Activated T-cell treated with anti-CD3 and anti-CD28 coated beads, Interleukin-2, amount 50 U/mL, for 24 hours (primary cell): ENCODE measurements around the gene PAPSS2.

Experiments
- DNase-seq: peaks from one replicate; pipeline ENCODE4 v3.0.0-alpha.2; 2020
- H3K27ac Mint-ChIP-seq: 2 replicates; pipeline ENCODE4 v1.8.0; 2020; ENCODE audit warnings: mild to moderate bottlenecking, mixed read lengths
- H3K27me3 Mint-ChIP-seq: 2 replicates; pipeline ENCODE4 v1.8.0; 2020; ENCODE audit warnings: mixed read lengths
- H3K36me3 Mint-ChIP-seq: 2 replicates; pipeline ENCODE4 v1.8.0; 2020; ENCODE audit warnings: low read depth, mixed read lengths
- H3K4me1 Mint-ChIP-seq: 2 replicates; pipeline ENCODE4 v1.8.0; 2020; ENCODE audit warnings: low read depth, mixed read lengths
- H3K4me3 Mint-ChIP-seq: 2 replicates; pipeline ENCODE4 v1.8.0; 2020; ENCODE audit warnings: mild to moderate bottlenecking, moderate library complexity, mixed read lengths
- H3K9me3 Mint-ChIP-seq: 2 replicates; pipeline ENCODE4 v1.8.0; 2020; ENCODE audit warnings: mixed read lengths

Gene PAPSS2

DNA sequence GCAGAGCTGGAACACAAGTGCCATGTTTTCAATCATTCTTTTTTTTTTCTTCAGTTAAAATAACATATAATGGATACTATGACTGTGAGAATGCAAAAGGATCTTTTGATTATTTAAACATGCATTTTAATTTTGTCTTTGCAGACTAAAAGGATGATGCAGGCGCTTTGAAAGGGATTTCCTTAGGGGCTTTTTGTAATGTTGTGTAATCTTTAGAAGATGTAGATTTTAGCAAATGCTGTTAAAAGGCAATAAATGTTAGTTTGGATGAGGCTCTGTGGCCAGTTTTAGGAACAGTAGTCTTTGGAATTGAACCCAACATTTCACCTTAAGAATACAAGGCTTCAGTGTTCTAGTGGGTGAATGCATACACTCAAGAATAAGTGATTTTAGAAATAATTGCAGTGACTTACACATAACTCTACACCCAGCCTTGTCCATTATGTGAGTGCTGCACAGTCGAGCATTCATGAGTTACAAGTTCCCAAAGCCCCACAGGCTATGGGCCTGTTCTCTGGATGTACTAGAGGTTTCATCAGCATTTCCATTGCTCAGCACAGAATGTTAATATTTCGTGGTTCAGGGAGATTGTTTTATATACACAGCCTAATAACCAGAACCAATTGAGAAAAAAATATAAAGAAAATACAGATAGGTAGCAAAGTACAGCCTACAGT, 11.6 kb downstream of the PAPSS2 start:
- peaks cover 14% of the 10 kb centered on the region for H3K4me1 Mint-ChIP-seq
- no peak overlapping the region for H3K27ac Mint-ChIP-seq
- no peaks in the 10 kb centered on the region for H3K9me3 Mint-ChIP-seq
- peaks cover 22% of the 10 kb centered on the region for H3K27me3 Mint-ChIP-seq
- no peak overlapping the region for H3K4me3 Mint-ChIP-seq
- no peak for DNase-seq
- H3K36me3 Mint-ChIP-seq: no peaks in the 10 kb centered on the region

DNA sequence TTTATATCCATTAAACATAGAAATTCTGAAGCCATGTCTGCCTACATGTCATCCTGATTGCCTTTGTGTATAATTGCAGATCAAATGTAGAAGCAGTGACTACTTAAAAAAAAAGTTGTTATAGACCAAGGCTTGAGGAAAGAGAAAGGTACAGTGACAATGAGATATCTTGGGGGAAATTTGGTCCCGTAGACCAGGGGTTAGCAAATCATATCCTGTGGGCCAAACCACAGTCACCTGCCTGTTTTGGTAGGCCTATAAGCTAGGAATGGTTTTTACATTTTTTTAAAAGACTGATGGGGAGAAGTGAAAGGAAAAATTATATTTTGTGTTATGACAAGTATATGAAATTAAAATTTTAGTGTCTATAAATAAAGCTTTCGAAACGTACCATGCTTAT, 12.9 kb downstream of the PAPSS2 start:
- Mint-ChIP-seq H3K27me3 (peaks cover 23% of the 10 kb centered on the region), H3K36me3 (no peaks in the 10 kb centered on the region), H3K27ac (no peak overlapping the region), H3K4me1 (peaks cover 14% of the 10 kb centered on the region), H3K9me3 (no peaks in the 10 kb centered on the region), H3K4me3 (no peak overlapping the region)
- DNase-seq: no peak

DNA sequence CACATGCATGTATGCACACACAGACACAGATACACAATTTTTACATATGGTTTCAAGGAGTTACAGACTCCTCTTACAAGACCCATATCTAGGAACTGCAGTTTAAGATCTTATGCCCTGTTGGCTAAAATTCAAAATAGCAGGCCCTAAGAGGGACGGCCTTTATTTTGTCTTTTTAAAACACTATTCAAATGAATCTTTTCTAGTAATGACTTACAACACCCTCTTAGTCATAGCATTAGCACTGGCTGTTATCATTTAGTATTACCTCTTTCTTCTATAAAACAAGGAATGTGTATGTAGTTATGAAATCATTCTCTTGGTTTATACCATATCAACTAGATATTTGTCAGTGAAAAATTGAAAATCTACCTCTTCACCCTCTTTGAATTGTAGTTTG, 15.3 kb downstream of the PAPSS2 start:
- H3K36me3 Mint-ChIP-seq: no peaks in the 10 kb centered on the region
- peaks cover 14% of the 10 kb centered on the region for H3K4me1 Mint-ChIP-seq
- peaks cover 27% of the 10 kb centered on the region for H3K27me3 Mint-ChIP-seq
- DNase-seq: no peak
- H3K4me3 Mint-ChIP-seq: no peak overlapping the region
- no peaks in the 10 kb centered on the region for H3K9me3 Mint-ChIP-seq
- H3K27ac Mint-ChIP-seq: no peak overlapping the region

DNA sequence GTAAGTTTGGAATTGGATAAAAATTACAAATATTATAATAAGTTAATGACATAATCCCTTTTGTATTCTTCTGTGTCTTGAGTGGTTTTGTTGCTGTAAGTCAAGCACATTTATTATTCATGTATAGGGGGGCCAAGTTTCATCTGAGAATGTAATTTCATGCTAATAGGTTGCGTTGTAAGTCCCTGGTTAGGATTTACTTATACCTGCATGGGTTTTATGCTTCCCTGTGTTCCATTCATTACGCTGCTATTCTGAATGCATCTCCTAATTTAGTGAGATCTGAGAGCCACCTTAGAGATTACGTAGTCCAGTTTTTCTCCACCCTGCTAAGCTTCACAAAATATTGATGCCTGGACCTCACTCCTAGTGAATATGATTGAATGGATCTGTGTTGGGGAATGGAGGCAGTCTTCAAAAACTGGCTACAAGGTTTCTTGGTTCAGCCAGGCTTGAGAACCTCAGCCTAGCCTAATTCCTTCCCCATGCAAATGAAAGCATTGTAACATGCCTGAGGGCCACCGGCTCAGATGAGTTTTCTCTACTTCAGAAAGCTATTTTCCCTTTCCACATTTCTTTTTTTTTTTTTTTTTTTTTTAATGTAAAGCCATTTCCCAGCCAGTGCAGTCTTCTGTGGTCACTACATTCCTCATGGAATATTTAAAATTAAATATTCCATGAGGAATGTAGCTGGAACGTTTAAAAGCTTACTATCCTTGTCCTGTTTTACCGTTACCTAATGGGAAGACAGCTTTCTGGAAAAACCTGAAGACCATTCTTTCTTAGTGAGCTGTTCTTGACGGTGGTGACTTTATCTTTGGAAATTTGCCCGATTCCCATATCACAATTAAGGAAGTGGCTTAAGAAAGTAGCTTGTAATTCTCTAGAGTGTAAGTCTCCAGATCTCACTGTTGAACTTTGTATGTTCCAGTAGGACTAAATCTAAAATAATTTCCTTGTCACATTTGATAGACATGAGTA, 16.0 kb downstream of the PAPSS2 start:
- DNase-seq: no peak
- H3K4me3 Mint-ChIP-seq: no peak overlapping the region
- H3K27ac Mint-ChIP-seq: no peak overlapping the region
- peaks cover 31% of the 10 kb centered on the region for H3K27me3 Mint-ChIP-seq
- peaks cover 8% of the 10 kb centered on the region for H3K4me1 Mint-ChIP-seq
- H3K9me3 Mint-ChIP-seq: no peaks in the 10 kb centered on the region
- H3K36me3 Mint-ChIP-seq: no peaks in the 10 kb centered on the region

DNA sequence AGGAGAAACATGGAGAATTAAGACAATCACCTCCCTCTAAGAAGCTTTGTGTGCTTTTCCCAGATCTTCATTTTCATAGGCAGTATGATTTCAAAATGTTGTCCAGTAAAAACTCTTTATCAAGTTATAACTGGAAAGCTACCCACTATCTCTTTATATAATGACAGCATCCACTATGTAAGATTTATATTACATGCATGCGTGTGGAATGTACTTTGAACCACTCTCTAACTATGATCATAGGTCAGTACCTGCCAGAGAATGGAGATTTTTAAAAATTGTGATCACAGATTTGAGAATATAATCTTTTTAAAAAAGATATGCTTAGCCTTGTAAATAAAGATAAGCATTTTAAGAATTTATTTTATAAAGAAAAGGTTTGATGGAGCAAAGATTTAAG, 17.9 kb downstream of the PAPSS2 start:
- Mint-ChIP-seq H3K36me3 (no peaks in the 10 kb centered on the region), H3K27ac (no peak overlapping the region), H3K4me3 (no peak overlapping the region), H3K4me1 (peaks cover under 1% of the 10 kb centered on the region), H3K9me3 (no peaks in the 10 kb centered on the region), H3K27me3 (peaks cover 31% of the 10 kb centered on the region)
- no peak for DNase-seq

DNA sequence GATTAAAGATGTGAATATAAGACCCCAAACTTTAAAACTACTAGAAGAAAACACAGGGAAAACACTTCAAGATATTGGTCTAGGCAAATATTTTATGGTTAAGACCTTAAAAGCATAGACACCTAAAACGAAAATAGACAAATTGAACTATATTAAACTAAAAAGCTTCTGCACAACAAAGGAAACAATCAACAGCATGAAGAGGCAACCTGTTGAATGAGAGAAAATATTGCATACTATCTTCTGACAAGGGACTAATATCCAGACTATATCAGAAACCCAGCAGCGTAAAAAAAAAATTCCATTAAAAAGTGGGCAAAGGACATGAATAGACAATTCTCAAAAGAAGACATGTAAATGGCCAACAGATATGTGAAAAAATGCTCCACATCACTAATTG, 18.6 kb downstream of the PAPSS2 start:
- H3K4me3 Mint-ChIP-seq: no peak overlapping the region
- no peaks in the 10 kb centered on the region for H3K36me3 Mint-ChIP-seq
- H3K27me3 Mint-ChIP-seq: peaks cover 31% of the 10 kb centered on the region

DNA sequence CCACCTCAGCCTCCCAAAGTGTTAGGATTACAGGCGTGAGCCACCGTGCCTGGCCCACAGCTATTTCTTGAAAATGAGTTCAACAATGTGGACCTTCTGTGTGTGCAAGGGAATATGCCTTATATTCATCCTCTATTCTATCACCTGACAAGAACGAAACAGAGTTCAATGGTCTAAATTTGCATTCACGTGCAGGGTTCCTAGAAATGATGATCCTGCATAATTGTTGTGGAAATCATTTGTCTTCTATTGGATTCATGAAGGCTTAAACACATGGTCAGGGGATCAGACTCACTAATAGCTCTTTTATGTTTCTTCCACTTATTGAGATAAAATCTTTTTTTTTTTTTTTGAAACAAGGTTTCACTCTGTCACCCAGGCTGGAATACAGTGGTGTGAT, 23.7 kb downstream of the PAPSS2 start:
- H3K4me1 Mint-ChIP-seq: no peaks in the 10 kb centered on the region
- H3K36me3 Mint-ChIP-seq: no peaks in the 10 kb centered on the region

More for the DNA sequence above, 18.6 kb downstream of the PAPSS2 start:
- no peak for DNase-seq
- Mint-ChIP-seq H3K9me3 (no peaks in the 10 kb centered on the region), H3K27ac (no peak overlapping the region), H3K4me1 (no peaks in the 10 kb centered on the region)

DNA sequence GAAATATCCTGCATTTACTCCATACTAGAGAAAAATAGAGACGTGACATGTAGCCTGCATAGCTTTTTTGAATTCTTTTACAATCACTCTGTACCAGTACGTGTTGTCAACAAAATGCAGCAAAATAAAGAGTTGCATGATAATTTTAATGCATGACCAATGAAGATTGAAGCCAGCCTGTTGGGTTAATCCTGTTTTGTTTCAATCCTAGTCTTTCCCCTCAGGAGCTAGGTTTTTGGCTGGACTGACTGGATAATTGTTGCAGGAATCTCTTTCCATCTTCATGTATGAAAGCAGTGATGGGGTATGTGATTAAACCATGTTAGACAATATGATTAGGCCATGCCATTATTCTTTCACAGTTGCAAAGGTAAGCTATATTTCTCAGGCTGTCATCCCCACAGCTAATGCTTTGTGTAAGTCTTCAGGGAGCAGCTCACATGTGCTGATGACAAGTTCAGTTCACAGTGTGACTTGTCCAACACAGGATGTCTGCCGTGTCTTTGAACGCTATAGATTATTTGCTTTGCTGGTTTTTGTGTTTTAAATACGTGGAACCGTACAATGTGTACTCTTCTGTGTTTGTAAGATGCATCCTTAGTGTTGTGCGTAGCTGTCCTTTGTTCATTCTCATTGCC, 24.4 kb downstream of the PAPSS2 start:
- Mint-ChIP-seq H3K27ac (no peak overlapping the region), H3K36me3 (no peaks in the 10 kb centered on the region), H3K4me1 (no peaks in the 10 kb centered on the region), H3K4me3 (no peak overlapping the region), H3K9me3 (no peaks in the 10 kb centered on the region), H3K27me3 (peaks cover 22% of the 10 kb centered on the region)
- no peak for DNase-seq

More for the DNA sequence above, 23.7 kb downstream of the PAPSS2 start:
- Mint-ChIP-seq H3K27ac (no peak overlapping the region), H3K4me3 (no peak overlapping the region), H3K27me3 (peaks cover 27% of the 10 kb centered on the region), H3K9me3 (no peaks in the 10 kb centered on the region)
- no peak for DNase-seq

DNA sequence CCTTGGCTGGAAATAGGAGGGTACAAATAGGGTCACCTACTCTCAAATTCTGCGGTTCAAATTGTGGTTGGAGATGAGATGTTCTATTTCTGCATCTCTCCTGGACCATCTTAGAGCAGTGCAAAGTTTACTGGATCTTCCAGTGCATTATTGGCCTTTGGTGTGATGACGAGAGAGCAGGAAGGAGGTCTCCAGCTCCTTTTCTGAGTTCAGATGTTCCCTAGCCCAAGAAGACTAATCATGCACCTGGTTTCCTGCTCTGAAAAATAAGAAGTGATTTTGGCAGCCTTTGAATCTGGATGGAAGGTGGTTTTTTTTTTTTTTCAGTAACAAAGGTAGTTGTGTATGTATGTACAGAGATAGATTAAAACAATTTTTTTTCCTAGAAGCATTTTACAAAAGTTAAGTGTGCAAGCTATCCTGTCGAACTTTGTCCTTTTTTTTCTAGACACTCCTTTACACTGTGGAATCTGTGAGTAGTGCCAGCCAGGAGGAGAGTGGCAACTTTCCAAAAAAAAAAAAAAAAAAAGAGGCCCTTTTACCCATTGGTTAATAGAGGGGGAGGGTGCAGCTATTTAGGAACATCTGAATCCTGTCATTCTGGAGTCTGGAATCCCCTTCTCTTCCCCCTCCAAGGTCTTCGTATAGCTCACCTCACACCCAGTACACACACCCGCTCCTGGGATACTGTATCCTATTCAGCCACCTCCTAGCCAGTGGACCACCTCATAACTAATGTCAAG, 26.3 kb downstream of the PAPSS2 start:
- H3K9me3 Mint-ChIP-seq: no peaks in the 10 kb centered on the region
- peaks cover 13% of the 10 kb centered on the region for H3K27me3 Mint-ChIP-seq
- H3K27ac Mint-ChIP-seq: no peak overlapping the region
- no peak overlapping the region for H3K4me3 Mint-ChIP-seq
- H3K36me3 Mint-ChIP-seq: no peaks in the 10 kb centered on the region
- no peak for DNase-seq
- no peaks in the 10 kb centered on the region for H3K4me1 Mint-ChIP-seq

DNA sequence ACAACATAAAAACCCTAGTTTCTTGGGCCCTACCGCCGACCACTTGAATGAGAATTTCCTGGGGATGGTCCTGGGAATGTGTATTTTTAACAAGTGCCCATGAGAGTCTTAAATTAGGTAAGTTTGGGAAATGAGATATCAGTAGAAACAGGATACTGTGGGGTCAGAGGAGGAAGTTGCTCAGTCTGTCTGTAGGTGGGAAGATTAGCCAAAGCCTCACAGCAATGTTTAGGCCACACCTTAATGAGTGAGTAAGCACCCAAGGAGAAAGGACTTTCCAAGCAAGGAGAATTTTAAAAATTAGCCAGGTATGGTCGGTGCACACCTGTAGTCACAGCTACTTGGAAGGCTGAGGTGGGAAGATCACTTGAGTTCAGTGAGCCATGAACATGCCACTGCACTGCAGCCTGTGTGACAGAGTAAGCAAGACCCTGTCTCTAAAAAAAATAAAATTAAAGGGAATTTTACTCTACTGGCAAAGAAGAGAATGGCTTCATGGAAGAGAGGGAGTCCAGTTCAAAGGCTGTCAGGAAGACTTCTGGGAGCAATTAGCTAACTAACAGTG, 31.9 kb downstream of the PAPSS2 start:
- no peaks in the 10 kb centered on the region for H3K36me3 Mint-ChIP-seq
- H3K4me3 Mint-ChIP-seq: no peak overlapping the region
- peaks cover 4% of the 10 kb centered on the region for H3K27me3 Mint-ChIP-seq
- no peak for DNase-seq
- H3K4me1 Mint-ChIP-seq: no peaks in the 10 kb centered on the region
- H3K9me3 Mint-ChIP-seq: no peaks in the 10 kb centered on the region
- no peak overlapping the region for H3K27ac Mint-ChIP-seq

DNA sequence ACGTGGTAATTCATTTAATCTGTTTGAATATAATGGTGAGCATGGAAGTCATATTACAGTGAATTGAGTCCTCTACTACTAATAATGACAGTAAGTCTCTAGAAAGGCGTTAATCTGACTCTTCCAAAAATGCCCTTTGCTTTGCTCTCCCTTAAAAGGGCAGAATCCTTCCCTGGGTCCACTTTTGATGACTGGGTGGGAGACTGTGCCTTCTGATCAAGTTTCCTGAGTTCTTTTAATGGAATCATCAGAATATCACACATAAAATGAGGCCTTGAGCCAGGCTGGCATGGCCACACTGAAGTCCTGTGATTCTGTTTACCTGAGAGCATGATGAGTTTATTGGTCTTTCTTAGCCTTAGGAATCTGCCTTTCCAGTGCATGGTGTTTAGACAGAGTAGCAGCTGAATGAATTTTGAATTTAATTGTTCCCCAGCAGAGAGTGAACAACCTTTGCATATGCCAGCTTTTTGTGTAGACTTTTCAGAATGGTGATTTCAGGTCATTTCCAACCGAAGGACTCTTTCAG, 33.3 kb downstream of the PAPSS2 start:
- Mint-ChIP-seq H3K27ac (no peak overlapping the region), H3K9me3 (no peaks in the 10 kb centered on the region), H3K36me3 (no peaks in the 10 kb centered on the region), H3K4me3 (no peak overlapping the region), H3K27me3 (peaks cover 8% of the 10 kb centered on the region), H3K4me1 (no peaks in the 10 kb centered on the region)
- no peak for DNase-seq

DNA sequence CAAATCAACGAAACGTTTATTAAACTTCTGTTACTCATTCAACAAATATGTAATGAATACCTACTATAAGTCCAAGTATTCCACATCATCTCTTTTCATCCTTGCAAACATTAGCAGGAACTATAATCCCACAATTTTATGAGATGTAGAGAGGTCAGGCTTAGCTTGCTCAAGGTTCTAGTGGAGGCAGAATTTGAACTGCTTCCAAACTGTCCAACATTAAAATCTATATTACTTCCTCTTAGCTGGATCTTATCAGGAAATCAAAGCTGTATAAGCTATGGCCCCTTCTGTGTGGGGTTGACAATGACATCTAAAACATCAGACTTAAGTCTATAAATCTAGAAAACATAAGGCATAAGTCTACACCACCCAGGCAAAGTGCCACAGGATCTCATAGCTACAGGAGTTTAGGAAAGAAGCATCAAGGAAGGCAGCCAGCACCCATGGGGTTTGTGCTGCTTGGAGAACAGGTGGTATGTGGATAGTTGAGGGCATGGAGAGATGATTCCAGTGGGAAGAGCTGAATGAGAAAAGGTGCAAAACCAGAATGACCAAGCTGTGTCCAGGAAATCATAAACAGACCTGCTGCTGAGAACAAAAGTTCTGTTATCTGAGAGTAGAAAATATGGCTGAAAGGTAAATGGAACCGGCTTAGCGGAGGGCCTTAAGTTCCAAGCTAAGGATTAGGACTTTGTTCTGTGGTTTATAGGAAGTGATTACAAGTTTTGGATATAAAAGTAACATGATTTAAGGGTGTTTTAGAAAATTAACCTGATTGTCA, 34.5 kb downstream of the PAPSS2 start:
- Mint-ChIP-seq H3K9me3 (no peaks in the 10 kb centered on the region), H3K4me1 (no peaks in the 10 kb centered on the region), H3K27ac (no peak overlapping the region), H3K4me3 (no peak overlapping the region), H3K36me3 (no peaks in the 10 kb centered on the region), H3K27me3 (peaks cover 12% of the 10 kb centered on the region)
- no peak for DNase-seq

DNA sequence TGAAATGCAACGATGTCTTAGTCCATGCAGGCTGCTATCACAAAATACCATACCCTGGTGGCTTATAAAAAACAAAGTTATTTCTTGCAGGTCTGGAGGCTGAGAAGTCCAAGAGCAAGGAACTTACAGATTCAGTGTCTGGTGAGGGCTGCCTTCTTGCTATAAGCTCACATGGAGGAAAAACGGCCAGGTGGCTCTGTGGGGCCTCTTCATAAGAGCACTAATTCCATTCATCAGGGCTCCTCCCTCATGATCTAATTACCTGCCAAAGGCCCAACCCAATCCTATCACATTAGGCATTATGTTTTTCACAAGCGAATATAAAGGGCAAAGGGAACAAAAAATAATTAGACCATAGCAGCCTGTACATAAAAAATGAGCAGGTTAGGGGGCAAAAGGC, 35.4 kb downstream of the PAPSS2 start:
- H3K36me3 Mint-ChIP-seq: no peaks in the 10 kb centered on the region

More for the DNA sequence above, 35.4 kb downstream of the PAPSS2 start:
- Mint-ChIP-seq H3K9me3 (no peaks in the 10 kb centered on the region), H3K27ac (no peak overlapping the region), H3K27me3 (peaks cover 14% of the 10 kb centered on the region), H3K4me3 (no peak overlapping the region), H3K4me1 (no peaks in the 10 kb centered on the region)
- DNase-seq: no peak
